Posterior cingulate gyrus (tissue), 11 donors: ENCODE results near the gene ECE1.
"Not testable (repeated sequence)": the region's sequence is repeated elsewhere in the genome, so short reads cannot be mapped to it uniquely, and the experiment has no call there.

Source experiments
- DNase-seq, 10 donors: peaks; one replicate each; pipeline versions ENCODE4 v3.0.0 to v3.0.0-alpha.2; 2020 to 2021; ENCODE audit warnings: mixed read lengths in 3 of 10
- intact Hi-C: fragments of 100-400 bp; cut with DNase I; formaldehyde crosslinking; loops from one replicate; pipeline ENCODE4 v1.15.1; 2023

Gene ECE1

GRCh38 chr1:21200767-21201166 lies 89.5 kb downstream of the ECE1 start:
- peak in 1 of 10 donors; percentile 5 for DNase-seq
- intact Hi-C loops = no loop called here

- DNase-seq = no peak
- intact Hi-C loops = loop anchor here (5.0 kb wide), 1 partner anchor 127 kb away; no protein-coding TSS in a partner anchor
These were observed 91.3 kb downstream of the ECE1 start for GRCh38 chr1:21198929-21199328.

GRCh38 chr1:21192871-21193270 lies 97.4 kb downstream of the ECE1 start:
- intact Hi-C loops = no loop called here
- no peak for DNase-seq

- intact Hi-C loops = no loop called here
- DNase-seq = no peak
These were observed 98.0 kb downstream of the ECE1 start for GRCh38 chr1:21192284-21192683.

- intact Hi-C loops, DNase-seq: not testable (repeated sequence)
These were observed 99.5 kb downstream of the ECE1 start for GRCh38 chr1:21190771-21191170.

GRCh38 chr1:21189906-21190500 lies 100.3 kb downstream of the ECE1 start:
- intact Hi-C loops = no loop called here

GRCh38 chr1:21189421-21189820 lies 100.8 kb downstream of the ECE1 start:
- no peak for DNase-seq
- intact Hi-C loops = no loop called here

More at GRCh38 chr1:21189906-21190500, 100.3 kb downstream of the ECE1 start:
- no peak for DNase-seq

GRCh38 chr1:21188235-21188634 lies 102.0 kb downstream of the ECE1 start:
- intact Hi-C loops = no loop called here
- DNase-seq = no peak

GRCh38 chr1:21185221-21185731 lies 105.0 kb downstream of the ECE1 start:
- no peak for DNase-seq
- intact Hi-C loops = no loop called here

- no peak for DNase-seq
- intact Hi-C loops = loop anchor here (5.0 kb wide), 1 partner anchor 107 kb away; no protein-coding TSS in a partner anchor
These were observed 106.0 kb downstream of the ECE1 start for GRCh38 chr1:21184276-21184675.

- intact Hi-C loops = loop anchor here (5.0 kb wide), 1 partner anchor 105 kb away; no protein-coding TSS in a partner anchor
- no peak for DNase-seq
These were observed 108.0 kb downstream of the ECE1 start for GRCh38 chr1:21182181-21182731.

GRCh38 chr1:21178271-21178670 lies 112.0 kb downstream of the ECE1 start:
- not testable (repeated sequence) for DNase-seq
- intact Hi-C loops = loop anchor here (5.0 to 10.0 kb wide), 2 partner anchors 63 to 391 kb away; partner anchors contain the start of gene HP1BP3

- intact Hi-C loops = loop anchor here (5.0 to 10.0 kb wide), 2 partner anchors 62 to 390 kb away; partner anchors contain the start of gene HP1BP3
- peak; percentile 98 to 100 (median 99) for DNase-seq
These were observed 113.4 kb downstream of the ECE1 start, which contains the start of gene EIF4G3 for GRCh38 chr1:21176586-21177555. Gene EIF4G3 (minus strand): TSS chr1:21176897. CDS start chr1:21002742, 174,155 bp downstream.

- DNase-seq = peak in 9 of 10 donors; percentile 25 to 91 (median 43)
- intact Hi-C loops = loop anchor here (5.0 to 10.0 kb wide), 2 partner anchors 61 to 389 kb away; partner anchors contain the start of gene HP1BP3
These were observed 114.3 kb downstream of the ECE1 start for GRCh38 chr1:21175670-21176581.

- intact Hi-C loops = loop anchor here (5.0 to 10.0 kb wide), 2 partner anchors 60 to 388 kb away; partner anchors contain the start of gene HP1BP3
- DNase-seq = no peak
These were observed 115.0 kb downstream of the ECE1 start for GRCh38 chr1:21175324-21175669.

GRCh38 chr1:21174654-21175323 lies 115.5 kb downstream of the ECE1 start:
- intact Hi-C loops = loop anchor here (5.0 to 10.0 kb wide), 2 partner anchors 60 to 387 kb away; partner anchors contain the start of gene HP1BP3
- no peak for DNase-seq

GRCh38 chr1:21174230-21174629 lies 116.0 kb downstream of the ECE1 start:
- DNase-seq = no peak
- intact Hi-C loops = loop anchor here (10.0 kb wide), 1 partner anchor 59 kb away; no protein-coding TSS in a partner anchor

- intact Hi-C loops = loop anchor here (10.0 kb wide), 1 partner anchor 58 kb away; no protein-coding TSS in a partner anchor
- DNase-seq = not testable (repeated sequence)
These were observed 117.2 kb downstream of the ECE1 start for GRCh38 chr1:21173096-21173495.
